Measurements from ENCODE around the gene CDH23. TPM values are rescaled to one million over a fixed set of nuclear protein-coding genes. Genes with fewer than 3 reads are reported as not detected.

CDH23 gene
- total and polyA plus RNA-seq, 2 donors (not counting 1 experiment from before 2014, with no cell fraction given) = 0.37 to 0.89 TPM

DNA sequence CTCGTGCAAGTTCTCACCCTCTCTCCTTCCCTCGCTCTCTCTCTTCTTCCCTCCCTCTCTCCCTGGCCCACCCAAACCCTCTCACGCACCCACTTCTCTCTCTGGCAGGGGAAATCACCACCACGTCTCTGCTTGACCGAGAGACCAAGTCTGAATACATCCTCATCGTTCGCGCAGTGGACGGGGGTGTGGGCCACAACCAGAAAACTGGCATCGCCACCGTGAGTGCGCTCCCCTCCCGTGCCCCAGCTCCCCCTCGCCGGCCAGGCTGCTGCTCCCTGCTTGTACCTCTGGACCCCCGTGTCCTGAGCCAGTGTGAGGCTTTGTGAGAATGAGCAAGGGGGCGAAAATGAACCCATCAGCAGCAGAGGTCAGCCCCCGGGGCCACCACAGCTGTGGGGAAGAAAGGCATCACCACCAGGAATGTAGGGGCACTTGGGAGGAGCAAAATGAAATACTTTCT, 297.4 kb downstream of the CDH23 start:
- Mint-ChIP-seq H3K27ac (peak overlapping the region; percentile 68), H3K4me1 (peaks cover 53% of the 10 kb centered on the region), H3K4me3 (peak overlapping the region; percentile 53), H3K27me3 (no peaks in the 10 kb centered on the region), H3K9me3 (ENCODE audit: insufficient read depth) (no peaks in the 10 kb centered on the region)
- ATAC-seq (ENCODE audit: low read depth) (no peak), DNase-seq (peak; percentile 54)
- WGBS (ENCODE audit: insufficient coverage) = 16% methylated on average over 18 of the region's 18 CpGs
- Histone ChIP-seq H3K4me2 (replicated peaks; ENCODE audit: low read depth, low read length, poor library complexity, severe bottlenecking) (peak overlapping the region; percentile 76), H3K27me3 (replicated peaks in 1 of 4; ENCODE audit: control extremely low read depth in 1 of 4, control insufficient read depth in 3 of 4, insufficient read depth in 4 of 4, low read length in 3 of 4) (no peaks in the 10 kb centered on the region), H3K36me3 (replicated peaks in 1 of 2; ENCODE audit: control extremely low read depth in 1 of 2, control insufficient read depth in 1 of 2, extremely low read depth in 1 of 2, insufficient read depth in 2 of 2, low read length in 1 of 2) (no peaks in the 10 kb centered on the region), H3K27ac (ENCODE audit: low read length in 2 of 2) (peak overlapping the region; percentile 18 to 47), H3K4me1 (ENCODE audit: control insufficient read depth in 2 of 2, insufficient read depth in 2 of 2, low read length in 2 of 2) (peaks cover 39 to 55% of the 10 kb centered on the region in 2 donors), H2AFZ (ENCODE audit: insufficient read depth, low read depth, low read length, poor library complexity, severe bottlenecking) (no peak overlapping the region), H4K20me1 (ENCODE audit: control insufficient read depth, insufficient read depth, low read length, poor library complexity, severe bottlenecking) (no peaks in the 10 kb centered on the region), H3K79me2 (ENCODE audit: control insufficient read depth, insufficient read depth, low read length) (no peaks in the 10 kb centered on the region), H3K9ac (ENCODE audit: low read length) (peak overlapping the region; percentile 3), H3K4me3 (ENCODE audit: control extremely low read depth in 1 of 5, extremely low read depth in 1 of 5, insufficient read depth in 1 of 5, low read depth in 2 of 5, low read length in 4 of 5) (peak overlapping the region in 1 of 5 experiments; percentile 35), H3K9me3 (ENCODE audit: control extremely low read depth in 1 of 3, control insufficient read depth in 2 of 3, insufficient read depth in 1 of 3, low read length in 2 of 3) (peaks cover 0 to 28% (median 2%) of the 10 kb centered on the region in 3 donors)
- intact Hi-C loops (cut with micrococcal nuclease) = loop anchor here (1.0 to 10.0 kb wide), 9 partner anchors 27 to 1549 kb away; partner anchors contain the start of genes SLC29A3, TYSND1 and VSIR
- ChIA-PET CTCF (interaction anchor here (0.7 to 11.1 kb wide), 23 partner anchors 8 to 392 kb away, joined by 3 to 199 read pairs (median 5); partner anchors contain the start of genes SLC29A3 and VSIR), POLR2A (interaction anchor here (1.3 to 2.2 kb wide), 4 partner anchors 13 to 79 kb away, joined by 3 to 11 read pairs (median 4); partner anchors contain the start of gene VSIR)
- TF ChIP-seq, protein P1, sequence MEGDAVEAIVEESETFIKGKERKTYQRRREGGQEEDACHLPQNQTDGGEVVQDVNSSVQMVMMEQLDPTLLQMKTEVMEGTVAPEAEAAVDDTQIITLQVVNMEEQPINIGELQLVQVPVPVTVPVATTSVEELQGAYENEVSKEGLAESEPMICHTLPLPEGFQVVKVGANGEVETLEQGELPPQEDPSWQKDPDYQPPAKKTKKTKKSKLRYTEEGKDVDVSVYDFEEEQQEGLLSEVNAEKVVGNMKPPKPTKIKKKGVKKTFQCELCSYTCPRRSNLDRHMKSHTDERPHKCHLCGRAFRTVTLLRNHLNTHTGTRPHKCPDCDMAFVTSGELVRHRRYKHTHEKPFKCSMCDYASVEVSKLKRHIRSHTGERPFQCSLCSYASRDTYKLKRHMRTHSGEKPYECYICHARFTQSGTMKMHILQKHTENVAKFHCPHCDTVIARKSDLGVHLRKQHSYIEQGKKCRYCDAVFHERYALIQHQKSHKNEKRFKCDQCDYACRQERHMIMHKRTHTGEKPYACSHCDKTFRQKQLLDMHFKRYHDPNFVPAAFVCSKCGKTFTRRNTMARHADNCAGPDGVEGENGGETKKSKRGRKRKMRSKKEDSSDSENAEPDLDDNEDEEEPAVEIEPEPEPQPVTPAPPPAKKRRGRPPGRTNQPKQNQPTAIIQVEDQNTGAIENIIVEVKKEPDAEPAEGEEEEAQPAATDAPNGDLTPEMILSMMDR (IDR thresholded peaks at IDR 0.05) = no peak
- no peak for TF ChIP-seq EZH2 (IDR thresholded peaks at IDR 0.05; ENCODE audit: borderline replicate concordance, insufficient read depth, low read depth, low read length, poor library complexity, severe bottlenecking)

DNA sequence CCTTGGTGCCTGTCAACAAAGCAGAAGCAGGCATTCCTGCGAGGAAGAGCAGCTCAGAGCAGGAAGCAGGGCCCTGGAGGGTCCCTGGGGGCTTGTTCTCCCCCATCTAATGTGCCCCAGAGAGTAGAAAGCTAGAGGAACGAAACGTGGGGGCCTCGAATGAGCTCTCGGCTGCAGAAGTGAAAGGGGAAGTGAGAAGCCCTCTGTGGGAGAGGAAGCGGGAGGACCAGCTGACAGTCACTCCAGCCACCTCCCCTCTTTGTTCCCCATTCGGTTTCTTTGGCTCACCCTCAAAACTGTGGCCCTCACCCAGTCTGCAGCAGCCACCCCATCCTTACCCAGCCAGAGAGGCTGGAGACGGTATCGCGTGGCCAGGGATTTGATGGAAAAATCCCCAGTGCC, 297.8 kb downstream of the CDH23 start:
- peak overlapping the region; percentile 54 for H3K4me3 Mint-ChIP-seq
- Histone ChIP-seq H3K4me2 (replicated peaks; ENCODE audit: low read depth, low read length, poor library complexity, severe bottlenecking) (peak overlapping the region; percentile 76), H3K36me3 (replicated peaks in 1 of 2; ENCODE audit: control extremely low read depth in 1 of 2, control insufficient read depth in 1 of 2, extremely low read depth in 1 of 2, insufficient read depth in 2 of 2, low read length in 1 of 2) (no peaks in the 10 kb centered on the region), H3K79me2 (ENCODE audit: control insufficient read depth, insufficient read depth, low read length) (no peaks in the 10 kb centered on the region), H4K20me1 (ENCODE audit: control insufficient read depth, insufficient read depth, low read length, poor library complexity, severe bottlenecking) (no peaks in the 10 kb centered on the region), H3K27ac (ENCODE audit: low read length in 2 of 2) (peak overlapping the region; percentile 18 to 47), H3K9me3 (ENCODE audit: control extremely low read depth in 1 of 3, control insufficient read depth in 2 of 3, insufficient read depth in 1 of 3, low read length in 2 of 3) (peaks cover 0 to 23% (median 0%) of the 10 kb centered on the region in 3 donors), H3K4me1 (ENCODE audit: control insufficient read depth in 2 of 2, insufficient read depth in 2 of 2, low read length in 2 of 2) (peaks cover 39 to 55% of the 10 kb centered on the region in 2 donors), H2AFZ (ENCODE audit: insufficient read depth, low read depth, low read length, poor library complexity, severe bottlenecking) (no peak overlapping the region), H3K4me3 (ENCODE audit: control extremely low read depth in 1 of 5, extremely low read depth in 1 of 5, insufficient read depth in 1 of 5, low read depth in 2 of 5, low read length in 4 of 5) (peak overlapping the region in 1 of 5 experiments; percentile 35), H3K9ac (ENCODE audit: low read length) (peak overlapping the region; percentile 28), H3K27me3 (replicated peaks in 1 of 4; ENCODE audit: control extremely low read depth in 1 of 4, control insufficient read depth in 3 of 4, insufficient read depth in 4 of 4, low read length in 3 of 4) (no peaks in the 10 kb centered on the region)
- TF ChIP-seq EZH2 (IDR thresholded peaks at IDR 0.05; ENCODE audit: borderline replicate concordance, insufficient read depth, low read depth, low read length, poor library complexity, severe bottlenecking) = no peak
- TF ChIP-seq, protein P1 (IDR thresholded peaks at IDR 0.05) = no peak
- H3K9me3 Mint-ChIP-seq (ENCODE audit: insufficient read depth) = no peaks in the 10 kb centered on the region
- H3K27ac Mint-ChIP-seq = peak overlapping the region; percentile 68
- H3K4me1 Mint-ChIP-seq = peaks cover 53% of the 10 kb centered on the region
- 2% methylated on average over 5 of the region's 10 CpGs for WGBS (ENCODE audit: insufficient coverage)
- ATAC-seq (ENCODE audit: low read depth) = peak; percentile 90
- DNase-seq = peak; percentile 91
- POLR2A ChIA-PET = interaction anchor here (1.3 to 2.2 kb wide), 4 partner anchors 13 to 79 kb away, joined by 3 to 11 read pairs (median 4); partner anchors contain the start of gene VSIR
- intact Hi-C loops (cut with micrococcal nuclease) = loop anchor here (1.0 to 10.0 kb wide), 9 partner anchors 28 to 1550 kb away; partner anchors contain the start of genes SLC29A3, TYSND1 and VSIR
- no peaks in the 10 kb centered on the region for H3K27me3 Mint-ChIP-seq
- CTCF ChIA-PET = interaction anchor here (0.7 to 11.1 kb wide), 25 partner anchors 9 to 392 kb away, joined by 3 to 199 read pairs (median 5); partner anchors contain the start of genes SLC29A3 and VSIR
